Stimulated activated CD8-positive, alpha-beta memory T cell treated with anti-CD3 and anti-CD28 coated beads, Interleukin-12 subunit alpha, Interleukin-12 subunit beta, amount 100 ng/mL, for 4 hours (primary cell): Measurements from ENCODE around the gene MPHOSPH9.
"Not testable (repeated sequence)": the region's sequence is repeated elsewhere in the genome, so short reads cannot be mapped to it uniquely, and the experiment has no call there.

Experiments
- DNase-seq: peaks from one replicate; pipeline ENCODE4 v3.0.0-alpha.2; 2020; ENCODE audit warnings: low read depth

The MPHOSPH9 gene

GRCh38 chr12:123254853-123255446 lies 22.0 kb upstream of the MPHOSPH9 start:
- no peak for DNase-seq

- DNase-seq = no peak
Observed at GRCh38 chr12:123253641-123254459, 20.9 kb upstream of the MPHOSPH9 start.

GRCh38 chr12:123252365-123252764 lies 19.4 kb upstream of the MPHOSPH9 start:
- not testable (repeated sequence) for DNase-seq

- DNase-seq = no peak
Observed at GRCh38 chr12:123251403-123252076, 18.6 kb upstream of the MPHOSPH9 start.

- DNase-seq = no peak
Observed at GRCh38 chr12:123250471-123251383, 17.8 kb upstream of the MPHOSPH9 start.

- not testable (repeated sequence) for DNase-seq
Observed at GRCh38 chr12:123248996-123249741, 16.2 kb upstream of the MPHOSPH9 start.

- not testable (repeated sequence) for DNase-seq
Observed at GRCh38 chr12:123248129-123248528, 15.2 kb upstream of the MPHOSPH9 start.

- DNase-seq = no peak
Observed at GRCh38 chr12:123245678-123246077, 12.7 kb upstream of the MPHOSPH9 start.

GRCh38 chr12:123243671-123244262 lies 10.8 kb upstream of the MPHOSPH9 start:
- DNase-seq = no peak

- DNase-seq = no peak
Observed at GRCh38 chr12:123242116-123242904, 9.4 kb upstream of the MPHOSPH9 start.

GRCh38 chr12:123238961-123239360 lies 6.0 kb upstream of the MPHOSPH9 start:
- DNase-seq = no peak

- DNase-seq = no peak
Observed at GRCh38 chr12:123238330-123238682, 5.4 kb upstream of the MPHOSPH9 start.

- peak; percentile 46 for DNase-seq
Observed at GRCh38 chr12:123237646-123238329, 4.8 kb upstream of the MPHOSPH9 start.

- no peak for DNase-seq
Observed at GRCh38 chr12:123233505-123234308, 766 bp upstream of the MPHOSPH9 start.

- no peak for DNase-seq
Observed at GRCh38 chr12:123232472-123232806, 502 bp downstream of the MPHOSPH9 start.

GRCh38 chr12:123231931-123232330 lies 1.0 kb downstream of the MPHOSPH9 start:
- DNase-seq = no peak

GRCh38 chr12:123229051-123229450 lies 3.9 kb downstream of the MPHOSPH9 start:
- no peak for DNase-seq

GRCh38 chr12:123227581-123228258 lies 5.2 kb downstream of the MPHOSPH9 start:
- no peak for DNase-seq
